IPS-NIHi7 (cell line): Measurements from ENCODE around the gene SHANK2.

Experiments used
- DNase-seq: peaks from one replicate; pipeline ENCODE4 v3.0.0; 2012; ENCODE audit warnings: mixed read lengths; ENCODE audit errors: extremely low spot score

Gene SHANK2

DNA sequence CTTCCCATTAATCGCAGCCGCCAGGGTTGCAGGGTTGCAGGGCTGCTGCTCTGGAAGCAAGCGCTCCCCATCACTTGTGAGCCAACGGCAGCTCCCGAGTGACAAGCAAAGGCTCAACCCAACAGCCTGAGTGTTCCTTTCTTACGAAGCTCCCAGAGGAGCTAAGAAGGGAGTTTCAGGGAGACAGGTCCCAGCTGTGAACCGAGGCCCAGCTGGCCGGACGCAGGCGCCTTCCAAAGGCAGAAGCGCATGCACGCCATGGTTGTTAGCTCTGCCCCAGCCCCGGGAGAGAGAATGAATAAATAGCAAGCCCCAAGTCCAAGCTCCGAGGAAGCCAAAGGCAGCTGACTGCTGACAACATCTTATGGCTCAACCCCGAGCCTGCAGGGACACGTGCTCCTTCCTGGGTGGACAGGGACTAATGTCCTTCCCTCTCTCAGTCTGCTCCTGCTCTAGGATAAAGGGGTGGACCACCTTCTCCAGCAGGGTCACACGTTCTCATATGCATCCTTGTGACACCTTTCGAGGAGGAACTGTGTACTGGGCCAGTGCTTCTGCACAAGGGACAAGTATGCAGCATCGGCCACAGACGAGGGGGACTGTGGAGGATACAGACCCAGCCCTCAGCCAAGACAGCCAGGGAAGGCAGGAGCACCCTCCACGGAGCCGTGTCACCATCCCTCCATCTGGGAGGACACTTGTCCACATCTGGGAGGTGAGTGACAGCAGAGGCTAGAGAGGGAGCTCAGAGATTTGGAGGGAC, 29.9 kb downstream of the SHANK2 start:
- DNase-seq = no peak

DNA sequence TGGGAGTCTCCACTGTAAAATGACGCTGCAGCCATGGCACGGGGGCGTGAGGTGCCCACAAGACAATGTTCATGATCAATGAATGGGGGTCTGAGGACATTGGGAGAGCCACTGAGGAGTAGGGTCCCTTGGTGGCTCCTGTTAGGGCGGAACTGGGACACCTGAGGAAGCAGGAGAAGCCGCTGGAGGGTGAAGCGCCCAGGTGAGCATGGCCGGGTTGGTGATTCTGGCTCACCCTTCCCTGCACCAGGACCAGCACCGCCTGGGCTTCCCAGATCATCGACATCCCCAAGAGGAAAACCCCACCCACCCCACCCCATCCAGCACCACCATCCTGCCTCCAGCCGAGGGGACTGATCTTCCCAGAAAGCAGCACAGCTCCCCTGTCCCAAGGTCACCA, 30.6 kb downstream of the SHANK2 start:
- DNase-seq = no peak

DNA sequence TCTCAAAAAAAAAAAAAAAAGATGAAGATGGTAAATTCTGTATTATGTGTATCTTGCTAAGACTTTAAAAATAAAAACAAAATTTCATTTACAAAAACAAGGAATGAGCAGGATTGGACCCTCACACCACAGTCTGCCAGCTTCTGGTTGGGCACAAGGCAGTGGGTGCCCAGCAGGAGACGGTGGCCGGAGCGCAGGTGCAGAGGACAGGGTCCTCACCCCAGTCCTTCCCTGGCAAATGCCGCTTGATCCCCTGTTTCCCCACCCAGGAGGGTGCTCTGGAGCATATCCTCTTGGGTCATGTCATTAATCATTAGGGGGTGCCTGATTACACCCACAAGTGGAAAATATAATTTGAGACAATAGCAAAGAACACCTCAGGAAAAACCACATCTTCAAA, 31.2 kb downstream of the SHANK2 start:
- no peak for DNase-seq

DNA sequence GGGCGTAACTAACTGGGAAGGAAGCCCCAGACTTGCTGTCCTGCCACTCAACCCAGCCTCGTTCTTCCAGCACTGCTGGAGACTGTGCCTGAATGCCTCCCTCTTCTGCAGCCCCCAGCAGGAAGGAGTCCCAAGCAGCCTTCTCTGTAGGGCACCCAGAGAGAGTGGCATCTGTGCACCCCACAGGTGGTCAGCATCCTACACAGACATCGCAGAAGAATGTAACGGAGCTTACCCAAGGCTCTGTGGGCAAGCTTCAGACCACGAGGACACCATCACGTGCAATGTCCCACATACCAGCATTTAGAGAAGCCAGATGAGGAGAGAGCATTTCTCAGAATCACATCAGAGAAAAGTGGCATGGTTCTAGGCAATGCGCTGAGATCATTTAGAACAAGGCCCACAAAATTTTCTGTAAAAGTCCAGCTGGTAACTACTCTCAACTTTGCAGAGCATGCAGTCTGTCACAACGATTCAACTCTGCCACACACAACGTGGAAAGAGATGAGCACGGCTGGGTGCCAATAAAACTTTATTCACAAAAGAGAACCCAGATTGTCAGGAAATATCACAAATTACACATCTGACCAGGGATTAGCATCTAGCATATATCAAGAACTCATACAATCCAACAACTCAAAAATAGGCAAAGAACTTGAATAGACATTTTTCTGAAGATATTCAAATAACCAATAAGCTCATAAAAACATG, 33.4 kb downstream of the SHANK2 start:
- no peak for DNase-seq

DNA sequence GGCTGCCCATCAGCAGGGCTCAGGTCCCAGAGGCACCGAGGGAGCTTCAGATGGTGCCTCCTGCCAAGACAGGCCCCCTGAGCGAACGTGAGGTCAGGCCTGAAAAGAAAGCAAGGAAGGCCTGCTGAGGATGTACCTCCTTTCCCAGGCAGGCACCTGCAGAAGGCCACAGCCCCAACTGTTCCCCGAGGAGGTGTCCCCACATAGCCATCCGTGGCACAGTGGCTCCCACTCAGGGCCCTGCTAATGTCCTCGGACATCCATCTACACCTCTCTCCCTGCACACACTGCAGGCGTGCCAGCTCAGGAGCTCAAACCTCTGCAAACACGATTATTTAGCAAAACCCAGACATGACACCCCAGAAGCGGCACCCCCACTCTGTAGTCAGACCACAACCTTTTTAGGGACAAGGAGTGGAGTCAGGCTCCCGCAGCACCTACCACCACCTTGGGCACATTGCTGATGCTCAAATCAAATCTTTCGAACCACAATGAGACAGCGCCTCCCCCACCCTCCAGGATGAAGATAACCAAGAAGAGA, 36.9 kb downstream of the SHANK2 start:
- no peak for DNase-seq

DNA sequence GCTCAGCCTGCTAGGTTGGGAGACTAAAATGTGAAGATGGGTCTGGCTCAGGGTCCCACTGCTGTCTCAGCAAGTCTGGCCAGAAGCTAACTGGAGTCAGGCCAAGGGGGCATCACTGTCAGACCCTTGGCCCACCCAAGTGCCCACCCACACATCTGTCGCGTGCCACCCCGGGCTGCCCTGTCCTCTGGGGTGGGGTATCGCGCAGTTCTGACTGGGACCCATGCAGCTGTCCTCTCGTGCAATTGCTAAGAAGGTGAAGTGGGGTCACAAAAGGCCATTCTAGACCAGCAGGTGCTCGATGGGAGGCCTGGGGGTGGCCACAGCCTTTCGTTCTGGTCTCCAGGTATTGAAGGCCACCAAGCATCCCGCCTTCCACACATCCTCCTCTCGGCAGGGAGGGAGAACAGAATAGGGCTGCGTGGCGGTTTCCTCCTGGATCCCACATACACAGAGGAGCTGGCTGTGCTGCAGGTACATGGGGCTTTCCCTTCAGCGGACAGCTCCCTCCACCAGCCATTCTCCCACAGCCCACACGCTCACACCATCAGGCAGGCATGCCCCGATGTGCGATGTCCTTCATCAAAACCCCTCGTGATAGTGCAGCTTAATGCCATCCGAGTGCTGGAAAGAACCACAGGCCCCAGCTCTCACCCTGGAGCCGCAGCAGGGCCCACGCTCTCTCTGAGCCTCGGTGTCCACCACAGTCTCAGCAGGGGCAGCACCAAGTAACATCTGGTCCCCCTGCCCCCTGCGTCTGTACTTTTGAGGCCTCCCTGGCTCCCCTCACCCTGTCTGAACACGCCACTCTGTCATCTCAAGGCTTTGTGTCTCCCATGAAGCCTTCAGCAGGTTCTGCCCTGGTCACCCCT, 37.6 kb downstream of the SHANK2 start:
- no peak for DNase-seq

DNA sequence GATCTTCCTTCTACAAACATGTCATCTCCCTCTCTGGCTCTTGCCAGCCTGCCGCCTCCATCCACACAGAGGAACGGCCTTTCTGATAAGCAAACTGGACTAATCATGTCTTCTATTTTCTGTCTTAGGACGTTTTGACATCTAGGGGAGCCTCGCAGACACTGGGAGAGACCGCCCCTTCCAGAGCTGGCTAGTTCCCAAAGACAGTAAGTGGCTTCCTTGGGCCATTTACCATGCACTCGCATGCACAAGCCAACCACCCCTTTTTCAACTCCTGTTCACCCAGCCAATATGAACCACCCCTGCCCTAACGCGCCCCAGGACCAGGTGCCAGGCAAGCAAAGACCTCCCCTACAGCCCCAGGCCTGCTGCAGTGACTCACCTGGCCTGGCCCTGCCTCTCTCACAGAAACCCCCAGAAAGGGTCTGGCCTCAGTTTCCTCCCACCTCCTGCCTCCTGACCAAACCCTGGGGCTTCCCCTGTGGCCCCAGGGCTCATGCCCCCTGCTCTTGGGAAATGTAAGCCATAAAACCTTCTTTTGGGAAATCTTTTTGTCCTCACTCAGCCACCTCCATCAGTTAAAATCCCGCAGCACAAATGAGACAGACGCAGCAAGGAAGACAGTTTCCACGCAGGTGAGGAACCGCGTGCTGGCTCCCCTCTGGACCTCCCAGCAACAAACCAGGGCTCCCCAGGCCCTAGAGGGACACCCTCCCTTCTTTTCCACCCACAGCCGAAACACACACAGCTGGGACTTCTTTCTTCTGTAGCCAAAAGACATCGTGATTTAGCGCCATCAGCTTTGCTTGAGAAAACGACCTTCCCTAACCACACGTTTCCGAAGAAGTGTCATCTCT, 38.5 kb downstream of the SHANK2 start:
- no peak for DNase-seq

DNA sequence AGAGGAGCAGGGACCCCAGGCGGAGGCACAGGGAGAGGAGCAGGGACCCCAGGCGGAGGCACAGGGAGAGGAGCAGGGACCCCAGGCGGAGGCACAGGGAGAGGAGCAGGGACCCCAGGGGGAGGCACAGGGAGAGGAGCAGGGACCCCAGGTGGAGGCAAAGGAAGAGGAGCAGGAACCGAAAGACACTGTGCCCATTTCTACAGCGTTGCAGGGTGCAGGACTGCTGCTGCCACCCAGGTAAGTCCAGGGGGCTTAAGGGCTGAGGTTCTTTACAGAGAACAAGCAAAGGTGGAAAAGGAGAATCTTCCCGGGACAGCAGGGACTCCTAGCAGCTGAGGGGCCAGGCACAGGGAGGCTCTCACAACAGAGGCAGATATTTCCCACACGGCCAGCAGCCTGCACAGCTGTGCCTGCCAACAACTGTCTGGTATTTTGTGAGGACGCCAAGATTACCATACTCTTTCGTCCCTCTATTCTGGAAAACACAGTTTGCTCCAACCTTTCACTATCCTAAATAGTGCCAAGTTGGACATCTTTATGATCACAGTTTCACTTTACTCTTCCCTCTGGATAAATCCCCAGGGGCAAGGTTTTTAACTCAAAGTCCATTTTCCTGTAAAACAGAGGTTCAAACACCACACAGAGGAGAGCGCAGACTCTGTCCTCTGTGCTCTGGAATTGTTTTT, 39.4 kb downstream of the SHANK2 start:
- DNase-seq = no peak

DNA sequence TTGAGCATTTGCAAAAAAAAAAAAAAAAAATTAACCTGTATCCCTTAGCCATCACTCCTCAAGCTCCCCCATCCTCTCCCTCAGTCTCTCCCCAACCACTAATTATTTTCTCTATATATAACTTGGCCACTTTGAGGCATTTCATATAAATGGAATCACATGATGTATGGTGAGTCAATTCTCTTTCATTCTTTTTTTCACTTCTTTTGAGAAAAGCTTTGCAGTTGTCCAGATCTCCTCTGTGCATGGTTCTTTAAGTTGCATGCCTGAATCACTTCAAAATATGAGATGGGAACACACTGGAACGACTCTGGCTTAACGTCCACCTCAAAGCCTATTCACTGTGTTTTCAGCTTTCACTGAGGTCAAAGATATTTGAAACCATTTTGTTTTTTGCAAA, 40.7 kb downstream of the SHANK2 start:
- no peak for DNase-seq

DNA sequence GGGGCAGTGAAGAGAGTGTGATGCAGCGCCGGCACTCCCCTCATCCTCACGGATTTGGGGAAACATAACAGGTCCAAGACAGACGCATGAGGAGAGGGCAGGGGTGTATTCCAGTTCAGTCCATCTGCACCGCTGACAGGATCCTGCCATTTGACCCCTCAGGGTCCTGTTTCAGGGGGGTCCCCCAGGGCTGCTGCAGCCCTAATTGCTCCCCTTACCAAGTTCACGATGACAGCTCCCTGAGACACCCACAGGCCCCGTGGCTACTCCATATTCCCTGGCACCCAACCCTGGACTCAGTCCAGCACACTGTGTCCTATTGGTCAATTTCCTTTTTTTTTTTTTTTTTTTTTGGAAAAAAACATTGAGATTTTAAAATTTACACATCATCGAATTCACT, 41.5 kb downstream of the SHANK2 start:
- no peak for DNase-seq

DNA sequence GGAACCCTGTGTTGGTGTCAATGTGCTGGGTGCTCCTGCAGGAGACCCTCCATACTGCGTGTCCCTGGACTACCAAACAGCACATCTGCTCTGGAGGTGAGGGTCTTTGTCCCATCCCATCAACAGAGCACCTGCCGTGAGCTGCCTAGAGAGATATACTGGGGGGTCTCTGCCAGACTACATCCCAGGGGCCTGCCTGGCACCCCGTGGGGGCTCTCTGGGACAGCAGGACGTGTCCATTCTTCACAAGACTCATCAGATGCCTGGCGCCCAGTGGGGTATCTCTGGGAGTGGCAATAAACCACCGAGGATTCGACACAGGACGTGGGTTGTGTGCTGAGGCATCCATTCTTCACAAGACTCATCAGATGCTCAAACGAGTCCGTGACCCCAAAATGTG, 42.7 kb downstream of the SHANK2 start:
- no peak for DNase-seq

DNA sequence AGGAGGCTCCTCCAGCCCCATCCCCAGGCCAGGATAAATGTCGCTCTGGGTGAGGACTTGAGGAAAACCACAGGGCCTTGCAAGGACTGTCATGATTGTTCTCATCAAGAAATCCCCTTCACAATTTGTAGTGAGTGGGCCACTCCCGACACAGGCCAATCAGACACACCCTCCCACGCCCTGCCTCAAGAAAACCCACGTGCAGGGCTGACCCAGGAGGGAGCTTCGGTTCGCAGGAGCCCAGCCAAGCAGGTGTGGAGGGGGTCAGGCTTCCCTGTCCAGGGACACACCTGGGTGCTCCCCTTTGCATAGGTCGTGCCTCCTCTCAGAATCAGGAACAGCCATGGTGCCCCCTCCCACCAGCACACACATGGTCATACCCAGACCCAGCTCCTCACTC, 43.2 kb downstream of the SHANK2 start:
- DNase-seq = no peak

DNA sequence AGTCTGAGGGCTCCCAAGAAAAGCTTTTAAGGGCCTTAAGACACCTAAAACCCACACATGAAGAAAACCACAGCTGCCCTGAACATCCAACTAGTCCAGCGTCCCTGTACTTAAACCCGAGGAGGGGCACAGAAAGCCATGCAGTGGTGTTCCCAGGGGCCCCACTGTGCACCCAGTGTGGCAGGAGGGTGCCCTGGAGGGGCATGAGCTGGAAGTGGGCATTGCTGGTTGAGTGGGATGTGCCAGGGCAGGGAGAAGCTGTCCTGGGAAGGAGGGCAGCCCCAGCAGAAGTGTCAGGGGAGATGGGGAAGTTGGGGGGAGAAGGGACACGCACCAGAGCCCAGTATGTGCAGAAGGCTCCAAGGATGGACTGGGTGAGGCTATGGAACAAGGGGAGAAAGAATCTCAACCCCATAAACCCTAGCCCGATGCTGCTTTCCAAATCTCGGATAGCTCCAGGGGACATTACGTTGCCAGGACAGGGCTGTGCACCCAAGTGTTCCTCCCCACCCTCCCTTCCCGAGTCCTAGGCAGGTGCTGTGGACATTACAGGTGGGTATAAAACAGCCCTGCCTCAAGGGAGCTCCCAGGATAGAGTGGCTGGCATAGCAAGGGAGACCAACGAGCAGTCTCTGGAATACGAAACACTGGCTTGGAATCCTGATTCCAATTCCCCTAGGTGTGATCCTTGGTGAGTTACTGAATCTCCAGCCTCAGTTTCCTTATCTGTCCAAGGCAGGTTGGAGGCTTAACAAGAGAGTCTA, 44.2 kb downstream of the SHANK2 start:
- DNase-seq = no peak

DNA sequence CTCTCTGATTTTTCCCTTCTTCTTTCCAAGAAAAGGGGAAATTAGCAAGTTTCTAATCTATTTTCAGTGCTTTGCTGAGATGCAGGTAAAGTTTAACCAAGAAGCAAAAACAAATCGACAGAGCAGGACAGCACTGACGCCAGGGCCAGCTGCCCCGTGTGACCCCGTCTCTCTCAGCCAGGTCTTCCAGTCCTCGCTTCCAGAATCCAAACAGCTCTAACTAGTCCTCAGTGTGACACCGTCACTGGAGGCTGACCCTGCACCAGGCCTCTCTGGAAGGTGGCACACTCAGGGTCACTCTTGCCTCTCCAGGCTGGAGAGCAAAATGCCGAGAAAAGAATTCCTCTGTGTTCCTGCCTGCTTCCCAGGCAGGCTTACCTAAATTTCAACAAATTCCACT, 44.8 kb downstream of the SHANK2 start:
- no peak for DNase-seq

DNA sequence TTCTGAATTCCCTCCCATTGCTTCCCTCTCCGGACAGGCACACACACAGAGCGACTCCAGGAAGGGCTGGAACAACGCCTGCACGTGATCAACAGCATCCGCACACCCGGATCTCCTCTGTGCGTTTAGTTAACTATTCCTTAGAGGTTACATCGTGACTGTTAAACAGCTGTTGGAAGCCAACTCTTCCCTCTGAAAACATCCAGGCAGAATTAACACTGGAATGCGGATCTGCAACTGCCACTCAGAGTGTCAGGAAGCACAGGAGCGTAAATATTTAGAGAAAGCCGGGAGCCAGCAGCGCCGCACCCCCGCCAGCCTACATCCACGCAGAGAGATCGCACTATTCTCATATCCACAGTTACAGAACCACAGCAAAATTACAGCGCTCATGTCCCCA, 46.2 kb downstream of the SHANK2 start:
- DNase-seq = no peak

DNA sequence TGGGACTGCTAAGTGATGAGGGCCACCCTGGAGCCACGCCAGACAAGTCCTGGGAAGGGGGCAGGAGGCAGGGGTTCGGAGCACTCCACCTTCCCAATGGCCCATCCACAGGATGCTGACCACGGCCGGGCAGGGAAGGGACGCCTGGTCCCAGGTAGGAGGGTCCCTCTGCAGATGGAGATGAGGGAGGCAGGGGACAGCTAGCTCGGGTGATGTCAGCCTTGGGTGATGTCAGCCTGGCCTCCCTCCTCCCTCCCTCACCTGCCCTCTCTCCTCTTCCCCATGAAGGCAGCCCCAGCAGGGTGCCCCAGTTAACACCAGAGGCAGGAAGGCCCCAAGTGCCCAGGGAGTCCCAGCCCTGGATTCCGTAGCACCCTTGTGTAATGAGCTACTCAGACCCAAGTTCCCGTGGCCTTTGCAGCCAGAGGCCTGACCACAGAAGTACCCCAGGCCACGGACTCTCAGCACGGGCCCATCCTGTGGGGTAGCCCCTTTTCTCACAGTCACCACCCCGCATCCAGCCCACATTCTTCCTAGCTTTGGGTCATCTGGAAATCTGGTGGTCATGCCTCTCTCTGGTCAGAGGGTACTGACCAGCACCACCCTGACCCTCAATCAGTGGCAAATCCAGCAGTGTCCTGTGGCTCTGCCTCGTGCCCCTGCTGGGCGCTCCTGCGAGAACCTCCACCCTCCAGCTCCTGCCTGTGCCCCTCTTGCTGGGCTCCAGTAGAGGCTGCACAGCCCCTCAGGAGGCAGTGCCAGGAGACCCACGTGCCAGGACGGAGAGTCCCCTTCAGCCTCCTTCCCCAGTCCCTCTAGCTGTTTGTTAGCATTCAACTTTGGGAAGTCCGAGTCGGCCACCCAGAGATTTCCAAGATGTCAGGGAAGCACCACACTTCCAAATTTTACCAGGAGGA, 47.4 kb downstream of the SHANK2 start:
- DNase-seq = no peak

DNA sequence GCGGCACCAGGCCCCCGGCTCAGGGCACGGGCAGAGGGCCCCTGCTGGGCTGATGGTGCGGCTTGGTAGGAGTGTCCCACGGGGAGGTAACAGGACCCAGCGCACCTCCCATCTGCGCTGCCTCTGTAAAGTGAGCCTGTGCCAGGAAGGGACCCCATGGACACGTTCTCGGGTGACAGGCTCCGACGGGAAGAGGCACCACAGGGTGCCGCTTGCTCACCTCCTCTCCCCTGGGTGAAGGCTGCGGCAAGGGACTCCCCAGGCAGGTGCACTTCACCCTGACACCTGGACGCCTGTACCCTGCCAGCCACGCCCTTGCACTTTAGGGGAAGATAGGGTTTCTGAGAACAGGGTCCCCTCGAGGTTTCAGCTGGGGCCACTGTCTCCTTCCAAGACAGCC, 48.1 kb downstream of the SHANK2 start:
- DNase-seq = no peak

DNA sequence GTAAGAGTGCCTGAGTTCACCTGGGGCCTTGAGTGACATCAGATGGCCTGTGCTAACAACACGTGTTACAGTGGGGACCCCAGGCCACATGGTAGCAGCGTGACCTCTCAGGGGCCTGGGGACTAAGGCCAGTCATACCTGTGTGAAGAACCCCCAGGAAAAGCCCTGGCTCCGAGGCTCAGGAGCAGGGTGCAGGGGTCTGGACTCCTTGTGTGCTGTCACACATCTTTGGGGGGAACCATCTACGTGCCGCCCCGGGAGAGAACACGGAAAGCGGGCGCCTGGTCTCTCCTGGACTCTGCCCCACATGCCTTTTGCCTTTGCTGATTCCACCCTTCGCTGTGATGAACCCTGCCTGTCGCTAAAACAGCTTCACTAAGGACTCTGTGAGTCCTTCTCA, 48.7 kb downstream of the SHANK2 start:
- DNase-seq = no peak

DNA sequence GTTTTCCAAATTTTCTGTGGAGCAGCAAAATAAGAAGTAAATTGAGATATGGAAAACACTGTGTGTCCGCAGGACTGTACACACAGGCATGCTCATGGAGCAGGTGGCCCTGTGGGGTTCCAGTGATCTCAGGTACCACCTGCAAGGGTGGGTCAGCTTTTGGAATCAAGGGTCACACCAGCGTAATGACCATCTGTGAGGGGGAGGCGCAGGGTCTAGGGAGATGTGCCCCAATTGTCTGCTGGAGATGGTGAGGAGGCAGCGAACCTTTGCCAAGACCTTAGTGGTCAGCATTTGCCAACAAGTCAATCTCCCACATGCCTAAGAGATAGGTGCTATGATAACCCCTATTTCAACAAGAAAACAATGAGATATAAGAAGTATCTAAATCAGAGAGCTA, 49.4 kb downstream of the SHANK2 start:
- no peak for DNase-seq
